PC-3 (cell line): ENCODE measurements around the gene ZFYVE28.

Experiments
- EZH2 ChIP-seq: fragments of 300-600 bp; sonication (generic); IDR thresholded peaks from one replicate; pipeline ENCODE4 v1.6.1; 2017; ENCODE audit warnings: antibody characterized with exemption, mild to moderate bottlenecking, low read length; ENCODE audit not compliant: unreplicated experiment
- TF ChIP-seq, protein P1 (sequence below): fragments of 300-600 bp; sonication (generic); conservative IDR thresholded peaks from 2 replicates; pipeline ENCODE4 v1.5.1; 2017; ENCODE audit warnings: antibody characterized with exemption, low read depth, mild to moderate bottlenecking, low read length

- TF ChIP-seq, protein P1, sequence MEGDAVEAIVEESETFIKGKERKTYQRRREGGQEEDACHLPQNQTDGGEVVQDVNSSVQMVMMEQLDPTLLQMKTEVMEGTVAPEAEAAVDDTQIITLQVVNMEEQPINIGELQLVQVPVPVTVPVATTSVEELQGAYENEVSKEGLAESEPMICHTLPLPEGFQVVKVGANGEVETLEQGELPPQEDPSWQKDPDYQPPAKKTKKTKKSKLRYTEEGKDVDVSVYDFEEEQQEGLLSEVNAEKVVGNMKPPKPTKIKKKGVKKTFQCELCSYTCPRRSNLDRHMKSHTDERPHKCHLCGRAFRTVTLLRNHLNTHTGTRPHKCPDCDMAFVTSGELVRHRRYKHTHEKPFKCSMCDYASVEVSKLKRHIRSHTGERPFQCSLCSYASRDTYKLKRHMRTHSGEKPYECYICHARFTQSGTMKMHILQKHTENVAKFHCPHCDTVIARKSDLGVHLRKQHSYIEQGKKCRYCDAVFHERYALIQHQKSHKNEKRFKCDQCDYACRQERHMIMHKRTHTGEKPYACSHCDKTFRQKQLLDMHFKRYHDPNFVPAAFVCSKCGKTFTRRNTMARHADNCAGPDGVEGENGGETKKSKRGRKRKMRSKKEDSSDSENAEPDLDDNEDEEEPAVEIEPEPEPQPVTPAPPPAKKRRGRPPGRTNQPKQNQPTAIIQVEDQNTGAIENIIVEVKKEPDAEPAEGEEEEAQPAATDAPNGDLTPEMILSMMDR: no peak
- TF ChIP-seq EZH2: no peak
These were observed 173.2 kb downstream of the ZFYVE28 start for GRCh38 chr4:2245057-2245786.
